HG03442 (cell line): ENCODE data around the gene RASSF5.

Source experiments
- ATAC-seq: cut with Tn5 transposase; IDR thresholded peaks from one replicate; pipeline ENCODE4 v1.9.1; 2021; ENCODE audit warnings: mild to moderate bottlenecking, moderate library complexity; ENCODE audit not compliant: unreplicated experiment

Gene RASSF5

DNA sequence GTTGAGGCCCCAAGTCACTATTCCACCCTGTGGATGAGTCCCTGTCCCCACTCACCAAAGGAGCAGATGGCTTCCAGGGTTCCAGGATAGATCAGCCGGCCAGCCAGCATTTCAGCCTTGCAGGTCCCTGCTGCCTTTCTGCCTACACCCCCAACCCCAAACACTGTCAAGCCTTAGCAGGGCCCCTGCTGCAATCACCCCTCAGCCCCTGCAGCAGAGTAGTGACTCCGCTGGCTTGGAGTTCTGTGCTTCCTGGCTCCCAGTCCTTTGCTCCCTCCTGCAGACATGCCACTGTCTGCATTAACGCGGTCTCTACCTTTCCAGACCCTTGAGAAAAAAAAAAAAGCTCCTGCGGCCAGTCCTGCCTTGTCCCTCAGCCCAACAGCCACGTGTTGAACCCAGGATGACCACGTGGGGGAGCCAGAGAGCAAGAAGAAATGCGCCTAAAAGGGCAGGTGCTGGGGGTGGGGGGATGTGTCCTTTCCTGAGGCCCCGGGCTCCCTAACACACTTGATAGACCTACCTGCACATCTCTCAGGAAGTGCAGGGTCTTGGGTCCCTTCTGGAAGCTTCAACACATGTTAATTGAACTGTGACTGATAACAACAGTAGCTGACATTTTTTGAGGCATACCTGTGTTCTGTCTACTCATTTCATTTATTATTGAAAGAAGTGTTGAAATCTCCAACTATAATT, 37.4 kb downstream of the RASSF5 start:
- ATAC-seq: no peak

GRCh38 chr1:206545351-206545750, 38.0 kb downstream of the RASSF5 start:
- no peak for ATAC-seq

- no peak for ATAC-seq
Measured at GRCh38 chr1:206547104-206547503, 39.8 kb downstream of the RASSF5 start.

GRCh38 chr1:206550446-206550845, 43.1 kb downstream of the RASSF5 start:
- ATAC-seq: no peak

- ATAC-seq: no peak
Measured at GRCh38 chr1:206551296-206551985, 44.1 kb downstream of the RASSF5 start.

DNA sequence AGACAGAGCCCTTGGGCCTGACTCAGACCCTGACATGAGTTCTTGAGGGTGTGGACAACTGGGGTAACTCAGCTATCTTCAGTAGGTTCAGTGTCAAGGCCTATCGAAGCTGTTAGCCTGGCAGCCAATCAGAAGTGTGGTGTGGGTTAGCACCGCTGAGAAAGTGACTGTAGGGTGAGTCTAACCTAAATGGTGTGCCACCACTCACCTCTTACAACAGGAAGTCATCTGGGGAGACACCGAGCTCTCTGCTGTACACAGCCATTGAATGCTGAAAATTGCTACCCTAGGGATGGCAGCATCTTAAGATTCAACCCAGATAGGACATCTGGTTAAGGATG, 44.6 kb downstream of the RASSF5 start:
- no peak for ATAC-seq

DNA sequence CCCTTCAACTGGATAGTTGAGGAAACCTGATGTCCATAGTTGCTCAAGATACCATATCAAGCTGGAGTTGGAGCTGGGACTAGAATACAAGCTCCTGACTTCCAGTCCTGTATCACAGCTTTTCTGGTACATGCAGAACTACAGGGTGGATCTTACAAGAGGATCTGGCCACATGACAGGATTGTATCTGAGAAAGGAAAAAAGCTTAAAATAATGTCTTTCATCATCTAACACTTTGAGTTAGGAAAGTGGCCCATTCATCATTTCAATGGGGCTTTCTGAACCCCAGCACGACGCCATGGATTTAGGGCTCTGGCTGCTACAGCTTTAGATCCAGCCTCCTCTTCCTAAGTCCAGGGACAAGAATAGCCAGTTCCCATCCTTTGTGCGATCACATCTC, 46.9 kb downstream of the RASSF5 start:
- ATAC-seq: no peak

- no peak for ATAC-seq
Measured at GRCh38 chr1:206554701-206555472, 47.6 kb downstream of the RASSF5 start.

- ATAC-seq: no peak
Measured at GRCh38 chr1:206555473-206555935, 48.2 kb downstream of the RASSF5 start.

DNA sequence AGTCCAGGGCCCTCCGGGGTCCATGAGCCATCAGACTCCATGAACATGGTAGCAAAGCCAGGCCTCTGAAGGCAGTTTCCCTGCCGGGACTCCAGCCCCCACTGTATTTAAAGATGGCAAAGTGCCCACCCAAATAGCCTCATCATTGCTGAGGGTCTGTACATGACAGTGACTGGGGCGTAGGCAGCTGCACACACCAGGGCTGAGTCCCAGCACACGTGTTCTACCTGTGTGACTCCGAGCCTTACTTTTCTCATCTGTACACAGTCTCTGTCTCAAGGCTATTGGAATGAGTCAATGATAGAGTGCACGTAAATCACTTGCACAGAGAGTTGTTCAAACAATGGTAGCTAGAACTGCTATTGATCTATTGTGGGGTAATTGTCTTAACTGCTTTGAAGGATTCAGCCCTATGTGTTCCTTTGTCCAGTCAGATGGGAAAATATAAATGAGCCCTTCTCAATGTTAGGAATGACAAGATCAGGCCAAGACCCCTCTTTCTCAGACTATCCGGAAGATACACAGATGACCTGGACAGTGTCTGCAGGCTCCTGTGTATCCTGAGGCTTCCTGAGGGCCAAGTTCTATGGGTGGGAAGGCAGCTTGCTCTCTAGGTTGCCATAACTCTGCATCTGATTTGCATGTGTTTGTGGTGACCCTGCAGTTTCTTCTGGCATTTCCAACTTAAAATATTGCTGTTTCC, 48.9 kb downstream of the RASSF5 start:
- peak; percentile 29 for ATAC-seq

DNA sequence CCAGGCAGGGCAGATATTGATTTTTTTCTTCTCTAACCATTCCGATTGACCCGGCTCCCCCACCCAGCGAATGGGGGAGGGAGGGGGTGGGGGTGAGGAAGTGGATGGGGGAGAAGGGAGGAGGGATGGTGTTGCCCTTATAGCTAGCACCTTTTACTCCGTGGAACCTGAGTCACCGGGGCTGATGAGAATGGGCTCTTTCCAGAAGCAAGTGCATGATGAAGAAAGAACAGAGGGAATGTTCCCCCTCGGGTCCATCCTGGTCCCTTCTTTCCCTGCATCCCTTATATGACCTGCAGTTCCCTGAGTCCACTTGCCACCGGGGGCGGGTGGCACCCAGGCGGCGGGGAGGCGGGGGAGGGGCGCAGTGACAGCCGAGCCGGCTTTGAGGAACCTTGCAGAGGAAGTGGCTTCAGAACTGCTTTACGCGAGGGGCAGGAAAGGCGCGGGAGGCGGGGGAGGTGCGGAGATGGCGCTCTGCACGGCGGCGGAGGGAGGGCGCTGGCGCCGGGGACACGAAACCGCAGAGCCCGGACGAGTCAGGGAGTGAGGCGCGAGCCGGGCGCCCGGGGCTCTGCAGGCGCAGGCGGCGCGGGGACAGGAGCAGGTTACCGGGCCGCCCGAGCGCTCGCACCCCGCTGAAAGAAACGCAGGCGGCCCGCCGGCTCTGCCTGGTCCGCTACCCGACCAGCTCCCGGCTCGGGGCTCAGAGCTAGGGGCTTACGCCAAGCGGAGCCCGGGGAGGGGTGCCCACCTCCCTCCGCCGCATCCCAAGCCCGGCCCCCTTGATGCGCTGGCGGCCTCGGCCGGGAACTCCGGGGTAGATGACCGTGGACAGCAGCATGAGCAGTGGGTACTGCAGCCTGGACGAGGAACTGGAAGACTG, 49.7 kb downstream of the RASSF5 start:
- peak; percentile 39 for ATAC-seq

- ATAC-seq: no peak
Measured at GRCh38 chr1:206557636-206558473, 50.5 kb downstream of the RASSF5 start.

GRCh38 chr1:206558794-206559671, 51.7 kb downstream of the RASSF5 start:
- no peak for ATAC-seq

- ATAC-seq: no peak
Measured at GRCh38 chr1:206559672-206559995, 52.3 kb downstream of the RASSF5 start.

DNA sequence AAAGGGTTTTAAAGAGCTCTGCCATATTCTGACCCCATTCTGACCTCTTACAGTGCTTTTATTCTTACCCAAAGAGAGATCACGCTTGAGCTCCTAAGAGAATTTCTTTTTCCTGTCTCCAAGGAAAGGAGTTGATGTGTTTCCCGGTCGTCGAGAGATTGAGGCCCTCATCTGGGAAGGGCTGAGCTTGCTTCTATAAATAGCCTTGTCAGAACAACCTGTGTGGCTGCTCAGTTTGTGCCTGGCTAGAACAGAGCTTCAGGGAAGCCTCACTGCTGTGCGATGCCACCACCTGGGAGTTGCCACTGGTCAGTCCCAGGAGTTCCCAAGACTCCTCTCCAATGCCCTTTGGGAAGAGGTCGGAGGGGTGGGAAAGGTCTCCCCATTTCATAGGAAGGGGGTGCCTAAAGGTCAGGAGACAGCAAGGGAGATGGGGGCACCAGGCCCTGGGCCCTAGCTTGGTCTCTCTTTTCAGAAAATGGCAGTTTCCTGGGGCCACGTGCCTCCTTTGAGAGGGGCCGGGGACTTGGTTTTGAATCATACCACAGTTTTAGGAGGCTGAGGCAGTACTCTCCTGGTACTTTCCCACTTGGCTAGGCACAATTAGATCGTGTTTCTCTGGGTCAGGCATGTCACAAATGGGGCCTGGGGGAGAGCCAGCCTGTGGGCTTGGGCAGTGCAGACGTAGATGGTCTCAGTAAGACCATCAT, 52.8 kb downstream of the RASSF5 start:
- no peak for ATAC-seq

GRCh38 chr1:206563367-206564207, 56.3 kb downstream of the RASSF5 start:
- peak; percentile 21 for ATAC-seq

DNA sequence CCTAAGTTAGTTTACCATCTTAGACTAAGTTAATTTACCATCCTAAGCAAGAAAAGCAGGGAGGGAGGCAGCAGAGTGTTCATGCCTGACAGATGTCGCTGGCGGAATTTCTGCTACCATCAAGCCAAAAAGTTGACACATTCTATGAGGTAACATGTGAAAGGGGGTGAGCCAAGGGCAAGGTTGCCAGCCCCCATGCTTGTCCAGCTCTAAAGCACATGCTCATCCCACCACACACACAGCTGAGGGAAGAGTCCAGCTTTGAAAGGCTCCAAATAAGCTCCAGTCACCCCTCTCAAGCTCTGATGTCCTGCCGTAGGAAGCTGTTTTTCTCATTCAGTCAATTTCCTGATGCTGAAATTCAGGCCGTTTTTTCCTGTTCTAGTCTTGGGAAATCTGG, 58.7 kb downstream of the RASSF5 start:
- ATAC-seq: no peak
